HFF-Myc (cell line): ENCODE measurements around the gene TBC1D30.

ENCODE experiments used
- DNase-seq: peaks from one replicate; pipeline ENCODE4 v3.0.0-alpha.2; 2011; ENCODE audit warnings: low read depth; ENCODE audit errors: extremely low read depth
- H3K4me3 ChIP-seq: replicated peaks from 2 replicates; pipeline ENCODE4 v1.5.1; 2011; ENCODE audit warnings: low read depth, mild to moderate bottlenecking, control low read depth, low read length
- TF ChIP-seq, protein P1 (sequence below): IDR thresholded peaks from 2 replicates; pipeline ENCODE4 v1.5.1; 2012; ENCODE audit warnings: mild to moderate bottlenecking, low read depth, low read length, control low read depth; ENCODE audit errors: missing control alignments

TBC1D30 gene

DNA sequence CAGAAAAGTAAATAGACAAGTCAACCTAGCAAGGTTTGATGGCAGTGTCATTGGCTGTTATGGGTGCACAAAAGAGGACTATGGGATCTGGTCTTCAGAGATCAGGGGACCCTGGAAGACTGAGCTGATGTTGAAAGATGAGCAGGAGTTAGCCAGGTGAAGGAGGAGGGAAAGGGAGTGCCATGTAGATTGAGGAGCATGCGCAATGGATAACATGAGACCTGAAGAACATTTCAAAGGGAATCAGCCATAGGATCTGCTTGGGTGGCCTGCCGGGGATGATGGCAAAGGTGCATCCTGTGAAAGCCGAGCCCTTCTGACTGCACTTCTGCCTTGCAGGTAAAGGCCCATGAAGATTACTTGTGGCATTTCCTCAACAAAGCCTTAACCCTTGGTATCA, 90.8 kb downstream of the TBC1D30 start:
- DNase-seq: no peak
- TF ChIP-seq, protein P1, sequence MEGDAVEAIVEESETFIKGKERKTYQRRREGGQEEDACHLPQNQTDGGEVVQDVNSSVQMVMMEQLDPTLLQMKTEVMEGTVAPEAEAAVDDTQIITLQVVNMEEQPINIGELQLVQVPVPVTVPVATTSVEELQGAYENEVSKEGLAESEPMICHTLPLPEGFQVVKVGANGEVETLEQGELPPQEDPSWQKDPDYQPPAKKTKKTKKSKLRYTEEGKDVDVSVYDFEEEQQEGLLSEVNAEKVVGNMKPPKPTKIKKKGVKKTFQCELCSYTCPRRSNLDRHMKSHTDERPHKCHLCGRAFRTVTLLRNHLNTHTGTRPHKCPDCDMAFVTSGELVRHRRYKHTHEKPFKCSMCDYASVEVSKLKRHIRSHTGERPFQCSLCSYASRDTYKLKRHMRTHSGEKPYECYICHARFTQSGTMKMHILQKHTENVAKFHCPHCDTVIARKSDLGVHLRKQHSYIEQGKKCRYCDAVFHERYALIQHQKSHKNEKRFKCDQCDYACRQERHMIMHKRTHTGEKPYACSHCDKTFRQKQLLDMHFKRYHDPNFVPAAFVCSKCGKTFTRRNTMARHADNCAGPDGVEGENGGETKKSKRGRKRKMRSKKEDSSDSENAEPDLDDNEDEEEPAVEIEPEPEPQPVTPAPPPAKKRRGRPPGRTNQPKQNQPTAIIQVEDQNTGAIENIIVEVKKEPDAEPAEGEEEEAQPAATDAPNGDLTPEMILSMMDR: no peak
- no peak overlapping the region for H3K4me3 ChIP-seq

DNA sequence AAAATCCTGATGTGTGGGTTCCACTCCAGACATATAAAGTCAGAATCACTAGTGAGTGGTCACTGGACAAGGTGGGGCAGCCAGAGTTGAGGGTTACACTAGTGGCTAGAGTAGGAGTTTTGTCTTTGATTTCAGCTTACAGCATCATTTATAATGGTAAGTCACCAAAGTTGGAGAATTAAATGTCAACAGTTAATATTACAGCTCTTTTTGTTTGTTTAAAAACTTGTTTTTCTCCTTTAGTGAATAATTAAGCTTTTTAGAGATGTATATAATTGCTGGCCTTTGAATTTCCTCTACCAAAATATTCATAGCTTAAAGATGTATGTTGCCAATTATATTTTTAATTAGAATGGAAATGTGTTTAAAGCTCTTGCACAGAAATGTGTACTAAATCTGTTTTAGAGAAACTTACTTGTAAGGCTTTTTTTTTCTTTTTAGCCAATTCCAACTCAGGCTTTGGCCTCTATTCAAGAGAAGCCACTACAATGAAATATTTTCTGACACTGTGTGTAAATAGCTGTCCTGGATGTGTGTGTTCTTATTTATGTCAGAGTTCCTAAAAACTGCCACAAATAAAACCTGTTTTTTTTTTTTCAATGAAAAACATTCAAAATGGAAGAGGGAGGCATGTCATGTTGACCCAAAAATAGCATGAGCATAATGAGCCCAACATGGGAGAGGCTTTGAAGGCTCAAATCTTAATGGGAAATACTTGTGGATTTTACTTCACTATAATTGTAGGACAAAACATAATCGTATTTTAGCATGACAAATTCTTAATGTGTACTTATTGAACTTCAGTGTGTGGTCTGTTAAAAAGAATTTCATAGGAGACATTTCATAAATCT, 92.2 kb downstream of the TBC1D30 start:
- TF ChIP-seq, protein P1: no peak
- H3K4me3 ChIP-seq: no peak overlapping the region
- no peak for DNase-seq

DNA sequence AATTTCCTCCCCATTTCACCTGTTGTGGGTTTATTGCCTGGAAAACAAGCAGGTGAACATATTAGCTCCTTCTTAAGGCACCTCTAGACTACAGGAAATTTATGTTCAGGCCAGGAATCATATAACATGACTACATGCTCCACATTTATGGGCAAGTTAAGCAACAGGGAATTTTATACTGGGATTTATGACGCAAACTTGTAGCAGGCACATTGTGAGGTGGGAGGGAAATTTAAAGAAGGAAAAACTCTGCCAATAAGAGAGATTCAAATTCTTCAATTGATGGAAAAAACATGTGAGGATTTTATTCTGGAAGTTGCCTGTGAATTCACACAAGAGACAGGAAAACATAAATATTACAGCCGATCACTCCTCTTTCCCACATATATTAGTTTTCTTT, 93.9 kb downstream of the TBC1D30 start:
- no peak overlapping the region for H3K4me3 ChIP-seq
- TF ChIP-seq, protein P1: no peak
- DNase-seq: no peak

DNA sequence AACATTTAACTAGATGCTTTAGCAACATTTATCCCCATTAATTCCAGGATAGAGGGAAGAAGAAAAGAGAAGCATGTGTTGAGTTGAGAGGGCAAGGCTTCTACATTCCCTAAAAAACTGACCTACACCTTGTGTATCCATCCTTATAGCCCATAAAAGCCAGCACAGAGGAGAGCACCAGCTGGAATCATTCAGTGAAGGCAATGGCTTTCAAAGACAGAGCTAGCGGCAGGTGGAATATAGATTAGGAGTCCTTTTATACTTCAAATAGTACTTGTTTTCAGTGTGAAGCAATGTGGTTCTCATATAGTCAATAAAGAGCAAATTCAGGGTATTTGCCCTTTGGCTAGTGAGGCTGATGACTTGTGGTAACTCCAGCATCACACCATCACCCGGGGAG, 94.4 kb downstream of the TBC1D30 start:
- TF ChIP-seq, protein P1: no peak
- H3K4me3 ChIP-seq: no peak overlapping the region
- DNase-seq: no peak

DNA sequence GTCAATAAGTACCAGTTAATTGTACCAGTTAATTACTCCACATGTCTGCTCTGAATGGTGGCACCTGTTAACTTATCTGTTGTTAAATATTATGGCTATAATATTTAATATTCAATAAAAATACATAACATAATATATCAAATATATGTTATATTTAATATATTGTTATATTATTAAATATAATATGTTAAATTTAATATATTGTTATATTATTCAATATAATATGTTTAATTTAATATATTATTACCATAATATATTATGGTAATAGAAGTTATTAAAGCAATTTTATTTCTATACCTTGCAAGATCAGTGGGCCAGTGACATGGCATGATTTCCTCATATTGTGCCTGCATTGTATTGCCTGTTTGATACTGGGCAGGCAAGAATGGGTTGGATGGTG, 98.4 kb downstream of the TBC1D30 start:
- DNase-seq: no peak
- H3K4me3 ChIP-seq: no peak overlapping the region
- TF ChIP-seq, protein P1: no peak

DNA sequence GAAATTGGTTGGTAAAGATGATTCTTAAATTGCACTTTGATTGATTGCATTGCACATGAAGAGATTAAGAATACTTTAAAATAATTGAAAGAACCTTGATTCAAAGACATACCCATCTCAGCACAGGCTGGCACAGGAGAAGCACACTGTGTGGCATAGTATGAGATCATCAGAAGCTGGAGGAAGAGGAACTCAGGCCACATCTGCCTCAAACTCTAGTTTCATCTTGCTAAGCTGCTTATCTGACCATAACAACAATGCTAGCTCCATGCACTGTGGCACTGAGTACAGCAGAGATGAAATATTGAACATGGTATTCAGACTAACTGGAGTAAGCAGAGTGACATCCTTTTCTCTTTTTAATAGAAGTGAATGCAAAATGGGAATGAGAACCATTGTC, 99.1 kb downstream of the TBC1D30 start:
- no peak for DNase-seq
- TF ChIP-seq, protein P1: no peak
- H3K4me3 ChIP-seq: no peak overlapping the region
